Endothelial cell of umbilical vein (primary cell): ENCODE results near the gene HCN1. TPM values are rescaled to one million over a fixed set of nuclear protein-coding genes. Genes with fewer than 3 reads are reported as not detected.

Source experiments
- BruUV-seq: library from RNA; stranded (reverse); fragments of 400-500 nt; replicated peaks from 2 replicates; lab custom pipeline; 2021; lab: Mats Ljungman, UMichigan
- CTCF ChIA-PET: fragments of 300-600, 350-600 bp; sonication (Branson Sonifier 250); formaldehyde crosslinking; loops from one replicate; lab custom pipeline; 2021; ENCODE audit warnings: antibody characterized with exemption, inconsistent platforms; lab: Charles Lee
- POLR2A ChIA-PET: fragments of 300-600, 350-600 bp; sonication (Branson Sonifier 250); formaldehyde crosslinking; loops from one replicate; lab custom pipeline; 2021; ENCODE audit warnings: antibody characterized with exemption, inconsistent platforms; lab: Charles Lee
- DNase-seq: peaks from one replicate; pipeline ENCODE4 v3.0.0-alpha.2; 2011; ENCODE audit warnings: low read depth, low spot score
- FAIRE-seq: peaks from 2 replicates; lab custom pipeline; 2011; peaks lifted over from hg19 to GRCh38; lab: Jason Lieb, UNC
- H2AFZ ChIP-seq: 2 replicates; pipeline ENCODE4 v1.6.0; 2012; ENCODE audit warnings: low read depth, low read length, control low read depth, inconsistent platforms
- H3K27ac ChIP-seq: 2 replicates; pipeline ENCODE4 v1.5.1; 2011; ENCODE audit warnings: low read depth, mild to moderate bottlenecking, control low read depth, low read length, moderate library complexity; ENCODE audit not compliant: insufficient read depth
- H3K27me3 ChIP-seq, 2 experiments: 2 replicates each; pipeline versions ENCODE4 v1.6.0 to v1.6.1; 2011; ENCODE audit warnings: low read length in 2 of 2, mixed read lengths in 1 of 2; ENCODE audit not compliant: control insufficient read depth in 2 of 2, insufficient read depth in 2 of 2
- H3K36me3 ChIP-seq, 2 experiments: 2 replicates in 1 of 2; 3 replicates in 1 of 2; pipeline ENCODE4 v1.5.1; 2011; ENCODE audit warnings: low read length in 2 of 2, mild to moderate bottlenecking in 1 of 2, moderate library complexity in 1 of 2; ENCODE audit not compliant: control insufficient read depth in 2 of 2, insufficient read depth in 2 of 2; ENCODE audit errors: extremely low read depth in 1 of 2
- H3K4me1 ChIP-seq: 3 replicates; pipeline ENCODE4 v1.5.1; 2011; ENCODE audit warnings: mild to moderate bottlenecking, low read length; ENCODE audit not compliant: control insufficient read depth, insufficient read depth; ENCODE audit errors: extremely low read depth
- H3K4me2 ChIP-seq: 2 replicates; pipeline ENCODE4 v1.6.1; 2011; ENCODE audit warnings: low read length, control low read depth, mixed read lengths; ENCODE audit not compliant: insufficient read depth
- H3K4me3 ChIP-seq, 3 experiments: fragments of 200-600 bp in 1 of 3; sonication (generic), shearing (Covaris generic) in 1 of 3; replicated peaks in 1 of 3; 2 replicates each; pipeline ENCODE4 v1.5.1; 2011 to 2016; ENCODE audit warnings: control low read depth in 3 of 3, low read length in 3 of 3, mild to moderate bottlenecking in 2 of 3, inconsistent platforms in 1 of 3, low read depth in 1 of 3, moderate library complexity in 1 of 3; ENCODE audit not compliant: insufficient read depth in 1 of 3
- H3K79me2 ChIP-seq: 2 replicates; pipeline ENCODE4 v1.6.0; 2012; ENCODE audit warnings: low read length, inconsistent platforms; ENCODE audit not compliant: control insufficient read depth, insufficient read depth
- H3K9ac ChIP-seq: replicated peaks from 2 replicates; pipeline ENCODE3; 2011; ENCODE audit warnings: low read length, control low read depth; ENCODE audit not compliant: insufficient read depth; ENCODE audit errors: extremely low read depth
- H3K9me1 ChIP-seq: replicated peaks from 3 replicates; pipeline ENCODE4 v1.6.0; 2011; ENCODE audit warnings: mild to moderate bottlenecking, low read length; ENCODE audit not compliant: control insufficient read depth, insufficient read depth; ENCODE audit errors: extremely low read depth
- H3K9me3 ChIP-seq: replicated peaks from 2 replicates; pipeline ENCODE4 v1.5.1; 2012; ENCODE audit warnings: low read length, inconsistent platforms; ENCODE audit not compliant: control insufficient read depth, insufficient read depth
- H4K20me1 ChIP-seq: replicated peaks from 2 replicates; pipeline ENCODE3; 2011; ENCODE audit warnings: mild to moderate bottlenecking, low read length; ENCODE audit not compliant: control insufficient read depth, insufficient read depth; ENCODE audit errors: extremely low read depth
- CTCF ChIP-seq, 2 donors: IDR thresholded peaks; 1 replicate in 1 of 2; 2 replicates in 1 of 2; pipeline ENCODE4 v1.5.1; 2011; ENCODE audit warnings: low read length in 2 of 2, mild to moderate bottlenecking in 2 of 2, moderate library complexity in 2 of 2, control low read depth in 1 of 2, inconsistent platforms in 1 of 2, low read depth in 1 of 2; ENCODE audit not compliant: insufficient read depth in 1 of 2; ENCODE audit errors: extremely low read depth in 1 of 2
- EZH2 ChIP-seq: IDR thresholded peaks from 2 replicates; pipeline ENCODE4 v1.6.1; 2012; ENCODE audit warnings: borderline replicate concordance, low read depth, mild to moderate bottlenecking, moderate library complexity, low read length, inconsistent platforms; ENCODE audit not compliant: severe bottlenecking
- FOS ChIP-seq: IDR thresholded peaks from 2 replicates; pipeline ENCODE4 v1.6.1; 2011; ENCODE audit warnings: mild to moderate bottlenecking, low read length, moderate library complexity, borderline replicate concordance; ENCODE audit not compliant: insufficient read depth
- GATA2 ChIP-seq: IDR thresholded peaks from 2 replicates; pipeline ENCODE4 v1.7.0; 2011; ENCODE audit warnings: low read depth, mild to moderate bottlenecking, moderate library complexity, mixed read lengths, low read length; ENCODE audit not compliant: insufficient read length, insufficient read depth
- JUN ChIP-seq: IDR thresholded peaks from 2 replicates; pipeline ENCODE4 v1.6.1; 2011; ENCODE audit warnings: borderline replicate concordance, low read depth; ENCODE audit not compliant: insufficient read length, insufficient read depth
- MAX ChIP-seq: IDR thresholded peaks from 2 replicates; pipeline ENCODE4 v1.6.1; 2011; ENCODE audit not compliant: insufficient read depth, insufficient read length
- MYC ChIP-seq: IDR thresholded peaks from one replicate; pipeline ENCODE4 v1.6.1; 2011; ENCODE audit warnings: mild to moderate bottlenecking, low read depth, low read length
- POLR2A ChIP-seq: IDR thresholded peaks from 2 replicates; pipeline ENCODE4 v1.6.1; 2012; ENCODE audit warnings: low read depth, mild to moderate bottlenecking, control low read depth, low read length
- POLR2AphosphoS5 ChIP-seq: IDR thresholded peaks from 2 replicates; pipeline ENCODE4 v1.6.1; 2012; ENCODE audit warnings: low read depth, mild to moderate bottlenecking, control low read depth, low read length, moderate library complexity; ENCODE audit not compliant: insufficient read depth
- dilution Hi-C: fragments of 300-500 bp; cut with MboI; formaldehyde crosslinking; loops from one replicate; pipeline ENCODE4 v1.15.0; 2019; ENCODE audit warnings: low sequenced_read_pairs; ENCODE audit not compliant: extremely low pct_ligation_motif_present
- intact Hi-C: fragments of 100-400 bp; cut with micrococcal nuclease; formaldehyde crosslinking; loops from one replicate; pipeline ENCODE4 v1.10.0; 2022
- polyA plus RNA-seq, 4 experiments: library from polyadenylated mRNA; depleted of rRNA in 3 of 4; stranded (reverse) in 3 of 4; unstranded in 1 of 4; fragments of >200 nt; gene quantifications; 2 replicates each; pipeline versions ENCODE4 v1.2.1 to v1.2.3, GENCODE V29; 2011 to 2012; ENCODE audit warnings: missing spikeins in 1 of 4
- total RNA-seq: library from RNA; stranded (reverse); gene quantifications from 2 replicates; pipeline ENCODE4 v1.2.3, GENCODE V29; 2021

The HCN1 gene
- total and polyA plus RNA-seq, 2 donors (not counting 3 experiments of a cell fraction or from before 2014, with no cell fraction given), result not detected

- dilution Hi-C loops, result no loop called here
- H3K9me1 ChIP-seq, result no peaks in the 10 kb centered on the region
- H3K4me2 ChIP-seq, result no peak overlapping the region
- no peaks in the 10 kb centered on the region for H3K79me2 ChIP-seq
- no peaks in the 10 kb centered on the region for H3K9me3 ChIP-seq
- H3K27ac ChIP-seq, result no peak overlapping the region
- H3K9ac ChIP-seq, result no peak overlapping the region
- H3K4me3 ChIP-seq, result no peak overlapping the region
- no peaks in the 10 kb centered on the region for H3K4me1 ChIP-seq
- no TSS peak for BruUV-seq
- DNase-seq (no peak), FAIRE-seq (no peak)
- no peak for TF ChIP-seq CTCF (IDR thresholded peaks at IDR 0.05; ENCODE audit: extremely low read depth in 1 of 2, insufficient read depth in 1 of 2, low read depth in 1 of 2, low read length in 2 of 2)
- TF ChIP-seq JUN, result no peak
- TF ChIP-seq POLR2A, result no peak
- no peak for TF ChIP-seq MYC
- no peak for TF ChIP-seq EZH2
- no peak for TF ChIP-seq FOS
- TF ChIP-seq MAX, result no peak
- TF ChIP-seq GATA2, result no peak
- no peak for TF ChIP-seq POLR2AphosphoS5
- H3K27me3 ChIP-seq, result peaks cover 8 to 12% of the 10 kb centered on the region in 2 experiments
- ChIA-PET CTCF (interaction anchor here (1.3 to 2.3 kb wide), 2 partner anchors 659 to 834 kb away, joined by 6 to 41 read pairs; no protein-coding TSS in a partner anchor), POLR2A (no interaction called here)
- no peaks in the 10 kb centered on the region for H4K20me1 ChIP-seq
- H3K36me3 ChIP-seq, result no peaks in the 10 kb centered on the region
- intact Hi-C loops, result loop anchor here (5.0 kb wide), 1 partner anchor 555 kb away; no protein-coding TSS in a partner anchor
- H2AFZ ChIP-seq, result no peak overlapping the region
Observed at GRCh38 chr5:45697201-45697600, 1.0 kb upstream of the HCN1 start.
